ENCODE data around the gene SRCIN1. TPM values are rescaled to one million over a fixed set of nuclear protein-coding genes. Genes with fewer than 3 reads are reported as not detected.
"Not testable (repeated sequence)": the region's sequence is repeated elsewhere in the genome, so short reads cannot be mapped to it uniquely, and the experiment has no call there.

SRCIN1 gene
- total and polyA plus RNA-seq, 7 donors, result 0.04 to 0.39 (median 0.16) TPM; not detected in 1

GRCh38 chr17:38485146-38485468 lies 120.6 kb downstream of the SRCIN1 start:
- Histone ChIP-seq H3K9me3 (no peaks in the 10 kb centered on the region), H3K4me3 (no peak overlapping the region), H3K27me3 (ENCODE audit: insufficient read depth in 3 of 3, low read length in 2 of 3) (peaks cover 0 to 1% (median 0%) of the 10 kb centered on the region in 3 donors), H3K27ac (no peak overlapping the region), H3K4me1 (peaks cover 4% of the 10 kb centered on the region), H3K36me3 (ENCODE audit: insufficient read depth in 1 of 2, low read depth in 1 of 2) (peaks cover 0 to 62% of the 10 kb centered on the region in 2 donors)
- ATAC-seq, result no peak
- DNase-seq, result no peak
- 46 to 55% (median 50%) methylated on average over 2 of the region's 2 CpGs for WGBS, 3 donors
- TF ChIP-seq CTCF (IDR thresholded peaks at IDR 0.05), result no peak
- intact Hi-C loops (cut with DNase I), result loop anchor here (2.0 to 10.0 kb wide), 5 partner anchors 40 to 138 kb away; partner anchors contain the start of genes ARHGAP23 (in 1 of the 2) and SOCS7 (in 1 of the 2)

- H3K4me3 ChIP-seq; H3K4me1 ChIP-seq; H3K9me3 ChIP-seq; H3K27me3 ChIP-seq (ENCODE audit: insufficient read depth in 3 of 3, low read length in 2 of 3); H3K27ac ChIP-seq: not testable (repeated sequence)
- peaks cover 0 to 60% of the 10 kb centered on the region in 2 donors for H3K36me3 ChIP-seq (ENCODE audit: insufficient read depth in 1 of 2, low read depth in 1 of 2)
- WGBS, 3 donors, result 40 to 47% (median 46%) methylated on average over 21 of the region's 21 CpGs
- intact Hi-C loops (cut with DNase I), result loop anchor here (2.0 to 10.0 kb wide), 5 partner anchors 40 to 137 kb away; partner anchors contain the start of genes ARHGAP23 (in 1 of the 2) and SOCS7 (in 1 of the 2)
- DNase-seq (peak; percentile 72 to 85), ATAC-seq (peak; percentile 95 to 97 (median 96))
- peak; percentile 80 for TF ChIP-seq CTCF (IDR thresholded peaks at IDR 0.05)
Measured at GRCh38 chr17:38484242-38485145, 121.3 kb downstream of the SRCIN1 start.

- H3K4me3 ChIP-seq; H3K9me3 ChIP-seq; ATAC-seq; H3K27ac ChIP-seq; H3K27me3 ChIP-seq (ENCODE audit: insufficient read depth in 3 of 3, low read length in 2 of 3); H3K4me1 ChIP-seq; DNase-seq: not testable (repeated sequence)
- H3K36me3 ChIP-seq (ENCODE audit: insufficient read depth in 1 of 2, low read depth in 1 of 2), result peaks cover 0 to 62% of the 10 kb centered on the region in 2 donors
- WGBS, 3 donors, result 84 to 91% (median 90%) methylated on average over 8 of the region's 8 CpGs
- intact Hi-C loops (cut with DNase I), result loop anchor here (10.0 kb wide), 2 partner anchors 58 to 128 kb away; partner anchors contain the start of genes ARHGAP23 (in 1 of the 2) and SOCS7 (in 1 of the 2)
Measured at GRCh38 chr17:38482700-38483043, 123.1 kb downstream of the SRCIN1 start.

- peaks cover 0 to 58% of the 10 kb centered on the region in 2 donors for H3K36me3 ChIP-seq (ENCODE audit: insufficient read depth in 1 of 2, low read depth in 1 of 2)
- intact Hi-C loops (cut with DNase I), result loop anchor here (10.0 kb wide), 2 partner anchors 57 to 127 kb away; partner anchors contain the start of genes ARHGAP23 (in 1 of the 2) and SOCS7 (in 1 of the 2)
- H3K4me1 ChIP-seq; ATAC-seq; H3K27ac ChIP-seq; H3K27me3 ChIP-seq (ENCODE audit: insufficient read depth in 3 of 3, low read length in 2 of 3); DNase-seq; H3K4me3 ChIP-seq; H3K9me3 ChIP-seq: not testable (repeated sequence)
- 74 to 81% (median 74%) methylated on average over 17 to 19 of the region's 19 CpGs for WGBS, 3 donors
Measured at GRCh38 chr17:38482039-38482699, 123.6 kb downstream of the SRCIN1 start.

Other genes starting within 250 kb of the SRCIN1 start
- gene ARHGAP23, start 177.5 kb downstream of the SRCIN1 start, total RNA-seq, result 10 to 100 TPM; 23.6 to 35.8 (median 23.7) TPM
- 10 to 100 TPM in 1 of 3 donors, 1 to 10 TPM in 2; 7.6 to 11.8 (median 9.6) TPM for gene ARHGAP23, start 177.5 kb downstream of the SRCIN1 start, polyA plus RNA-seq
- gene EPOP, start 69.0 kb upstream of the SRCIN1 start, total RNA-seq, result 1 to 10 TPM in 1 of 4 donors, under 1 TPM in 3; 0.21 to 1.2 (median 0.63) TPM
- 1 to 10 TPM in 1 of 3 donors, under 1 TPM in 2; 0.21 to 1.1 (median 0.44) TPM for gene EPOP, start 69.0 kb upstream of the SRCIN1 start, polyA plus RNA-seq
- gene MLLT6, start 99.3 kb upstream of the SRCIN1 start, total RNA-seq, result 100 to 1,000 TPM in 1 of 4 donors, 10 to 100 TPM in 3; 78.5 to 120 (median 84.9) TPM
- 10 to 100 TPM; 16.3 to 50.2 (median 25.5) TPM for gene MLLT6, start 99.3 kb upstream of the SRCIN1 start, polyA plus RNA-seq
- 10 to 100 TPM; 29.9 to 45.5 (median 37.4) TPM for gene CISD3, start 124.4 kb upstream of the SRCIN1 start, total RNA-seq
- 10 to 100 TPM; 39.6 to 83.6 (median 41.5) TPM for gene CISD3, start 124.4 kb upstream of the SRCIN1 start, polyA plus RNA-seq
- 10 to 100 TPM in 1 of 4 donors, 1 to 10 TPM in 3; 7.1 to 10.8 (median 7.5) TPM for gene PCGF2, start 142.4 kb upstream of the SRCIN1 start, total RNA-seq
- gene PCGF2, start 142.4 kb upstream of the SRCIN1 start, polyA plus RNA-seq, result 1 to 10 TPM; 3.3 to 5.8 (median 5.1) TPM
- gene PSMB3, start 146.8 kb upstream of the SRCIN1 start, total RNA-seq, result 100 to 1,000 TPM; 112 to 209 (median 184) TPM
- gene PSMB3, start 146.8 kb upstream of the SRCIN1 start, polyA plus RNA-seq, result 100 to 1,000 TPM; 286 to 463 (median 332) TPM
- 10 to 100 TPM; 61.2 to 66.7 (median 63.8) TPM for gene PIP4K2B, start 193.6 kb upstream of the SRCIN1 start, total RNA-seq
- gene PIP4K2B, start 193.6 kb upstream of the SRCIN1 start, polyA plus RNA-seq, result 10 to 100 TPM; 19.3 to 72.6 (median 26.5) TPM
- gene CWC25, start 219.4 kb upstream of the SRCIN1 start, total RNA-seq, result 10 to 100 TPM in 3 of 4 donors, 1 to 10 TPM in 1; 9.7 to 21.3 (median 15.3) TPM
- gene CWC25, start 219.4 kb upstream of the SRCIN1 start, polyA plus RNA-seq, result 10 to 100 TPM; 13.5 to 22.0 (median 15.0) TPM
- gene RPL23, start 247.8 kb upstream of the SRCIN1 start, total RNA-seq, result 1,000 to 10,000 TPM in 1 of 4 donors, 100 to 1,000 TPM in 3; 816 to 1,006 (median 921) TPM
- gene RPL23, start 247.8 kb upstream of the SRCIN1 start, polyA plus RNA-seq, result 1,000 to 10,000 TPM; 1,675 to 2,332 (median 1,765) TPM

All from psoas muscle (tissue), 8 donors.